HL-60 (cell line): Measurements from ENCODE around the gene DCHS2.

ENCODE experiments used
- DNase-seq, 2 experiments: peaks; one replicate each; pipeline ENCODE4 v3.0.0-alpha.2; 2010 to 2020; ENCODE audit warnings: low read depth in 1 of 2, low spot score in 1 of 2
- H3K27ac ChIP-seq: fragments of 250-450 bp; sonication (Bioruptor Pico); replicated peaks from 2 replicates; pipeline ENCODE4 v1.5.1; 2020; ENCODE audit warnings: mild to moderate bottlenecking, moderate library complexity
- H3K27me3 ChIP-seq: fragments of 250-450 bp; sonication (Bioruptor Pico); 2 replicates; pipeline ENCODE4 v1.5.1; 2021; ENCODE audit warnings: mild to moderate bottlenecking, moderate library complexity; ENCODE audit not compliant: insufficient read depth, poor library complexity, severe bottlenecking
- H3K4me3 ChIP-seq: replicated peaks from 2 replicates; pipeline ENCODE4 v1.5.1; 2011; ENCODE audit warnings: mild to moderate bottlenecking, control low read depth, low read length; ENCODE audit not compliant: insufficient read depth
- GABPA ChIP-seq: IDR thresholded peaks from 2 replicates; pipeline ENCODE4 v1.6.1; 2012; ENCODE audit warnings: low read depth
- POLR2AphosphoS5 ChIP-seq: IDR thresholded peaks from 2 replicates; pipeline ENCODE4 v1.6.1; 2012; ENCODE audit warnings: low read depth
- REST ChIP-seq: IDR thresholded peaks from 2 replicates; pipeline ENCODE4 v1.6.1; 2012; ENCODE audit warnings: low read depth; ENCODE audit not compliant: insufficient replicate concordance
- SPI1 ChIP-seq: IDR thresholded peaks from 2 replicates; pipeline ENCODE4 v1.6.1; 2012; ENCODE audit warnings: low read depth, mild to moderate bottlenecking, borderline replicate concordance
- TF ChIP-seq, protein P1 (sequence below): IDR thresholded peaks from one replicate; pipeline ENCODE4 v1.5.1; 2011; ENCODE audit warnings: low read length, control low read depth, inconsistent platforms; ENCODE audit not compliant: insufficient read depth

Gene DCHS2

GRCh38 chr4:154308207-154308606 is 183.4 kb downstream of the DCHS2 start:
- DNase-seq = no peak
- Histone ChIP-seq H3K27me3 (no peaks in the 10 kb centered on the region), H3K4me3 (no peak overlapping the region), H3K27ac (no peak overlapping the region)
- TF ChIP-seq, protein P1, sequence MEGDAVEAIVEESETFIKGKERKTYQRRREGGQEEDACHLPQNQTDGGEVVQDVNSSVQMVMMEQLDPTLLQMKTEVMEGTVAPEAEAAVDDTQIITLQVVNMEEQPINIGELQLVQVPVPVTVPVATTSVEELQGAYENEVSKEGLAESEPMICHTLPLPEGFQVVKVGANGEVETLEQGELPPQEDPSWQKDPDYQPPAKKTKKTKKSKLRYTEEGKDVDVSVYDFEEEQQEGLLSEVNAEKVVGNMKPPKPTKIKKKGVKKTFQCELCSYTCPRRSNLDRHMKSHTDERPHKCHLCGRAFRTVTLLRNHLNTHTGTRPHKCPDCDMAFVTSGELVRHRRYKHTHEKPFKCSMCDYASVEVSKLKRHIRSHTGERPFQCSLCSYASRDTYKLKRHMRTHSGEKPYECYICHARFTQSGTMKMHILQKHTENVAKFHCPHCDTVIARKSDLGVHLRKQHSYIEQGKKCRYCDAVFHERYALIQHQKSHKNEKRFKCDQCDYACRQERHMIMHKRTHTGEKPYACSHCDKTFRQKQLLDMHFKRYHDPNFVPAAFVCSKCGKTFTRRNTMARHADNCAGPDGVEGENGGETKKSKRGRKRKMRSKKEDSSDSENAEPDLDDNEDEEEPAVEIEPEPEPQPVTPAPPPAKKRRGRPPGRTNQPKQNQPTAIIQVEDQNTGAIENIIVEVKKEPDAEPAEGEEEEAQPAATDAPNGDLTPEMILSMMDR = no peak
- TF ChIP-seq GABPA (no peak), POLR2AphosphoS5 (no peak)

DNA sequence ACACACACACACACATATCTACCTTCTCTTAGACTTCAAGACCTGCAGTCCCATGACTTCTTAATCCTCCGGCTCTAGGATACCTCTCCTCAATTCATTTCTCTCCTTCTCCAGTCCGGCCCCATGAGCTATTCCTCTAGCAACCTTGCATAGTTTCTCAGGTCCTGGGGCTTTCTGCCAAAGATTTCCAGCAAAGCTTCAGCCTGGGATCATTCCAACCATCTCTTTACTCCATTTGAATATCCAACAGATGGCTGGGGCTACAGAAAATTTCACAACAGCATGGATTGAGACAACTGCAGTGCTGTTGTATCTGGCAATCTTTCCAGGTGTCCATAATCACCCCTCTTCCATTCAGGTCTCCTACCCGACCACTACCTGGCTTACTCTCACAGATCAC is 184.1 kb downstream of the DCHS2 start:
- H3K4me3 ChIP-seq = no peak overlapping the region
- no peak for DNase-seq
- TF ChIP-seq REST = no peak
- no peak for TF ChIP-seq GABPA
- TF ChIP-seq POLR2AphosphoS5 = no peak
- TF ChIP-seq SPI1 = no peak
- TF ChIP-seq, protein P1 = no peak
- H3K27me3 ChIP-seq = no peaks in the 10 kb centered on the region
- no peak overlapping the region for H3K27ac ChIP-seq

GRCh38 chr4:154305616-154306015 is 186.0 kb downstream of the DCHS2 start:
- no peak for TF ChIP-seq GABPA
- no peak for TF ChIP-seq SPI1
- TF ChIP-seq REST = no peak
- no peak for TF ChIP-seq POLR2AphosphoS5
- TF ChIP-seq, protein P1 = no peak
- H3K4me3 ChIP-seq = no peak overlapping the region
- no peaks in the 10 kb centered on the region for H3K27me3 ChIP-seq
- DNase-seq = no peak
- no peak overlapping the region for H3K27ac ChIP-seq

DNA sequence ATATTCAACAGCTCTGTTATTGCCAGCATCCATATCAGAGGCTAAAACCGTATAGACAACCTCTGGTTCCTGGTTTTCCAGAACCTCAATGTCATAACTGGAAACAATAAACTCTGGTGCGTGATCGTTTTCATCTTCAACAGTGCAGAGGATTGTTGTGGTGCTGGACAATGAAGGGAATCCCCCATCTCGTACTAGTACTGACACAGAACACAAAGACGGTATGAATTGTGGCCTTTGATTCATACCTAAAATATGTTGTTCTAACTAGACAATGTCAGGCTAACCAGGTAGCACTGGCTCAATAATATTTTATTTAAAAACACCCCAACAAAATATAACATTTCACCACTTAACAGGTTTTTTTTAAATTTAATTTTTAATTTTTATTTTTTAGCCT is 186.9 kb downstream of the DCHS2 start:
- TF ChIP-seq REST = no peak
- TF ChIP-seq, protein P1 = no peak
- no peak for TF ChIP-seq SPI1
- TF ChIP-seq POLR2AphosphoS5 = no peak
- TF ChIP-seq GABPA = no peak
- no peak overlapping the region for H3K4me3 ChIP-seq
- H3K27me3 ChIP-seq = no peaks in the 10 kb centered on the region
- H3K27ac ChIP-seq = no peak overlapping the region
- DNase-seq = no peak
